ENCODE measurements around the gene MYO1A. TPM values are rescaled to one million over a fixed set of nuclear protein-coding genes. Genes with fewer than 3 reads are reported as not detected.

Gene MYO1A
- 0.14 and 0.34 TPM in 2 replicates for total RNA-seq

DNA sequence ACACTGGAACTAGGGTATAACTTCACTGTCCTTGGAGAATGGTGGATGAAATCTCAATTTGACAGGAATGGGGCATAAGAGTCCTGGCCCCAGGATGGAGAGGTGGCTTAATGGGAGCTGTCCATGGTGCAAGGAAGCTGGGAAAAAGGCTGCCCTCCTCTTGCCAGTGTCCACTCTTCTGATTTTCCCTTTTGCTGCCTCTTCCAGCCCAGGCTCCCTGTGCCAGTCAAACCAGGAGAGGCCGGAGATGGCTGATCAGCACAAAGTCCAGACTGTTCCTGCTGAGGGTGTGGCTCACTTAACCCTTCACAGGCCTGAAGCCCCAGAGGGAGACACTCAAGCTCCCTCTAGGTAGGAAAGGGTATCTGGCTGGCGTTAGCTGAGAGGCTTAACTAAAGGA is at the start of gene MYO1A:
TSS of gene MYO1A (minus strand) at position 240 of the 400 bp plus-strand sequence. CDS start 1,806 bp downstream, outside the sequence.

DNA sequence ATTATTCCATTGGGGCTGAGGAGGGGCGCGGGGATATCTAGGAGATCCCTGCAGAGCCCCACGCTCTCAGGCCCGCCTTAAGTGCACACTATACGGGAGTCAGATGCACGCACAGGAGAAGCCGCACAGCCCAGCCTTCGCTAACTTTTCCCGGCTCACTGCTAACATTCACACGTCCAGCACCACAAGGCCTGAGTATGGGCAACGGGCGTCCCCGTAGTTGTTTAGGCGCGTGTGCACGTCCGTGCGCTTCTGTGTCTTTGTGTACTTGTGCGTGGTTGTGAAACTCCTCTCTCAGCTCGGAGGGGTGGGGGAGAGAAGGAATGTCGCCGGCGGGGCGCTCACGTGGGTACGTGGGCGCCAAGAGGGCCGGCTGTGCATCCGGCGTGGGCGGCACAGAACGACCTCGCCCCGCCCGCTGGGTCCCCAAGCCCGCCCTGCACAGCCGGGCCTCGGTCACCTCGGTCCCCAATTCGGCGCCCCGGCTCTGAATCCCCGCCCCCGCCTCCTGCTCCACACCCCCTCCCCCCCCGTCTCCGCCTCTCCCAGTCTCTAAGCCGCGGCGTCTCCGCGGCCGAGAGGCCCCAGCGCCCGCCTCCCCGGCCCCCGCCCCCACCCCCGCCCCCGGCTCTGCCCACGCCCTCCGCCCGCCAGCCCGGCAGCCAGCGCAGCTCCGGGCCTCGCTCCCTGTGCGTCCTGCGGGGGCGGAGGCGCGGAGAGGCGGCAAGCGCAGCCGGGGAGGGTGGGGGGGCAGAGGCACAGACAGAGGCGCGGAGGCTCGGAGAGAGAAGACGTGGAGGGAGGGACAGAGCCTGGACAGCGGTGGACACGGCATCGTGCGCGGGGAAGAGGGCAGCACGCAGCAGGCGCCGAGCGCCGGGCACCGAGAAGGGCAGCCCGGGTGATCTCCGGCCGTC is 38.7 kb upstream of the MYO1A start, which contains the start of gene NAB2:
TSS of gene NAB2 (plus strand) at position 761 of the 917 bp plus-strand sequence. CDS start 158 bp downstream, outside the sequence.

DNA sequence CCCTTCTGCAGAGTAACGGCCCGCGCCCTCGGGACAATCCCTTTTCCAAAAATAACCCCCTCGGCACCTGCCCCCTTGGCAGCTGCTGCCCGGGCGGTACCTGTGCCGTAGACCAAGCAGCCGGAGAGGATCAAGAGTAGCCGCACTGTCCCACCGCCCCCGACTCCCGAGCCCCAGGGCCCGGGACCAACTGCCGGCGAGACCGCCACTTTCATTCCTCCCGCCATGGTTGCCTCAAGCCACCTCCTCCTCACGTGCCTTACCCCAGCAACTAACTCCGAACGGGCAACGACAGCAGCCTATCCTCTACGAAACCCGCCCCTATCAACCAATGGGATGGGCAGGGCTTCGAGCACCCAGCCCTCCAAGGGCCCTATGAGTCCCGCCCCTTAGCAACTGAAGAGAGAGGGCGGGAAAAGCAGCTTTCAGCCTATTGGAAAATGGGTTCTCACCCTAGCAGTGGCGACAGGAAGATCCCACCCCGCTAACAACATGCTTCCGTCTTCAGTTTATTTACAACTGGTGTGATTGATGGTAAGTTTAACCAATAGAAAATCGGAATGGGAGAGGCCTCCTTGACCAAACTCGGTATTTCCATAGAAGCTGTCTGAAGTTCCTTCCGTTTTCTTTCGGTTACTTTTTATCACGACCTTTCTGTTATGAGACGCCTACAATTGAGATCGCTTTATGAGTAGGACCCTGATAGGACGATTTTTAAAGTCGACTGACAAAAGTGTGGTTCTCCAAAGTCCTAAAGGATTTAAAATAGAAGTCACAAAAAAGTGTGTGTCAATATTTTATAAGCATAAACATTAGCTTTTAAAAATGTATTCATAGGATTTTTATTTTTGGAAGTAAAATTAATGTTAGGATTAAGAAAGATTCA is 28.8 kb upstream of the MYO1A start, which contains the start of gene NEMP1:
TSS of gene NEMP1 (minus strand) at position 273 of the 886 bp plus-strand sequence. CDS start at position 227, 46 bp downstream.

DNA sequence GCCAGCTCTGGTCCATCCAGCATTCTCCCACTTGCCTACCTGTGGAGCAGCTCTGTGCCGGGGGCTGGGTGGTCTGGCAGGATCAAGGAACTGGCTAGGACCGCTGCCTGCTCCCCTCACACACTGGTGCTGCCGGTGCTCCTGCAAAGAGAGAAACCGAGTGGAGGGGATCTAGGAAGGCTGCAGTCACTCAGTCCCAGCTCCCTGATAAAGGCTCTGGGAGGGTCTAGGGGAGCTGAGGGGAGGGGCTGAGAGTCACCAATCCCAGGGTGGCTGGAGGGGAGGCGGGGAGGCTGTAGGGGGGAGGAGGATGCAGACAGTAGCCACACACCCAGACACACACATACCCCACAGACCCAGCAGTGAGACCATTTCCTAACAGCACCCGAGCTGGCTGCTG is 33.6 kb downstream of the MYO1A start, which contains the start of gene TAC3:
TSS of gene TAC3 (minus strand) at position 182 of the 400 bp plus-strand sequence. CDS start 732 bp downstream, outside the sequence.

DNA sequence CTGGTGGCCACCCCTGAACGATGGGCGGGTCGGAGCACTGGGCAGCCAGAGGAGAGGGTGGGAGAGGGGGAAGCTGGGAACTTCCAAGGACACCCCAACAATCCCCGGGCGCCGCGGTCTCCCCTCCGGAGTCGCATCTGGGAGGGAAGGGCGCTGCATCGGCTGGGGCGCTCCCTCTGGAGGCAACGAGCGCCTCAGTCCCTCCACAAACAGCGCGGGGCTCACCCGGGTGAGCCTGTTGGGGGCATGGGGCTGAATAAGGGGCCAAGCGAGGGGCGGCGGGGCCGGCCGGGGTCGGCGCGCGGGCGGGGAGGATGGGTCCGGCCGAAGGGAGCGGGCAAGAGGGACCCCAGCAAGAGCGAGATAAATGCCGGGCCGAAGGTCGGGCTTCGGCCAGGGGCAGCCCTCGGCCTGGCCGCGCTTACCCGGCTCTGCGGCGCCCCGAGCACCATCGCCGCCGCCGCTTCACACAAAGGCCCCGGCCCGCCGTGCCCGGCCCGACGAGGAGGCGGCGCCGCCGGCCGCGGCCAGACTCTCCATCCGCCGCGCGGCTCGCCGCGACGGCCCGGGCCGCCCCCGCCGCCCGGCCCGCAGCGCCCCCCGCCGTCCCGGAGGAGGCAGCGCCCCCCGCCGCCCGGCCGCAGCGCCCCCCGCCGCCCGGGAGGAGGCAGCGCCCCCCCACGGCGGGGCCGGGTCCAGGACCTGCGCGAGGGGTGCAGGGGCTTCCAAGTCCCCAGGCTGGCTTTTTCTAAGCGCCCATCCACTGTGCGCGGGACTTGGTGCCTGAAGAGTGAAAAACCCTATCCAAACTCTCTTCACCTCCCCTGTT is 43.7 kb downstream of the MYO1A start, which contains the start of gene ZBTB39:
TSS of gene ZBTB39 (minus strand) at position 567 of the 829 bp plus-strand sequence. CDS start 1,629 bp downstream, outside the sequence.

Other genes with a start within 250 kb of the MYO1A start
- gene SDR9C7, start 115.7 kb downstream of the MYO1A start, total RNA-seq, result 0.28 and 2.7 TPM in 2 replicates
- 0.34 and 6.3 TPM in 2 replicates for gene RDH16, start 92.5 kb downstream of the MYO1A start, total RNA-seq
- gene ZBTB39, start 43.6 kb downstream of the MYO1A start, total RNA-seq, result 8.2 and 9.7 TPM in 2 replicates
- not detected in 2 replicates for gene TAC3, start 33.6 kb downstream of the MYO1A start, total RNA-seq
- gene NEMP1, start 28.7 kb upstream of the MYO1A start, total RNA-seq, result 4.8 and 11.6 TPM in 2 replicates
- gene NAB2, start 39.0 kb upstream of the MYO1A start, total RNA-seq, result 22.9 and 54.0 TPM in 2 replicates
- gene STAT6, start 61.2 kb upstream of the MYO1A start, total RNA-seq, result 30.8 and 102 TPM in 2 replicates
- gene LRP1, start 78.4 kb upstream of the MYO1A start, total RNA-seq, result 26.3 and 294 TPM in 2 replicates
- gene LRP1-AS, start 97.5 kb upstream of the MYO1A start, total RNA-seq, result not detected in 2 replicates
- gene NXPH4, start 166.7 kb upstream of the MYO1A start, total RNA-seq, result 1.0 and 14.2 TPM in 2 replicates
- 379 and 408 TPM in 2 replicates for gene SHMT2, start 179.6 kb upstream of the MYO1A start, total RNA-seq
- 0.34 and 0.36 TPM in 2 replicates for gene STAC3, start 201.1 kb upstream of the MYO1A start, total RNA-seq